ENCODE measurements around the gene ZNF217. TPM values are rescaled to one million over a fixed set of nuclear protein-coding genes. Genes with fewer than 3 reads are reported as not detected.
"Not testable (repeated sequence)": the region's sequence is repeated elsewhere in the genome, so short reads cannot be mapped to it uniquely, and the experiment has no call there.

Gene ZNF217
- total RNA-seq, 6 experiments from 2014 or later: 11.3 to 27.1 (median 15.8) TPM

DNA sequence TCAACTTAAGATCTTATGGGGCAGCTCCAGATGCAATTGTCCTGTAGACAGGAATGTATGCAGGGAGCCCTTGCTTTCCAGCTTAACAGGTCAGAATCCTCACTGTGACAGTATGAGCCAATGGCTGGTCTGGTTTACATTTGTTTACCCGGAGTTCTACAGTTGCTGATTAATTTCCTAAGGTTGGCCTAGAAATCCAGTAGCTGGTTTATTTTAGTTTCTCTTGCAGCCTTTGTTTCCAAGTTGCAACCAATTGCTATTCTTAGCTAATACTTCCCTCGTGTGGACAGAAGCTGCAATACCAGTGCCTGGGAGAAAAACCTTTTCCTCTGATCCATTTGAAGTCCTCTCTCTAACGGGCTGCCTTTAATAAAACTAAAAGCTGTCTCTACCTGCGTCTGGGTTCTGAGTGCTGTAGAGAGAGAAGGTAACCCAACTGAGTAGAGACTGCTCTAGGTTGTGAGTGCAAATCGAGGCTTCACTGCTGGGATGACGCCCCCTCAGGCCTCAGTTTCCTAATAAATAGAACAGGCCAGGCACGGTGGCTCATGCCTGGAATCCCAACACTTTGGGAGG lies 45.9 kb downstream of the ZNF217 start:
- ATAC-seq (peak; percentile 84 to 92 (median 90)), DNase-seq (peak in 1 of 3 donors; percentile 51)
- no peaks in the 10 kb centered on the region for H3K36me3 ChIP-seq
- 28% methylated on average over 7 of the region's 7 CpGs for WGBS (ENCODE audit: insufficient coverage, low coverage, low lambda C conversion rate, missing lambda C conversion rate)
- H3K4me3 ChIP-seq: no peak overlapping the region
- TF ChIP-seq, protein P1, sequence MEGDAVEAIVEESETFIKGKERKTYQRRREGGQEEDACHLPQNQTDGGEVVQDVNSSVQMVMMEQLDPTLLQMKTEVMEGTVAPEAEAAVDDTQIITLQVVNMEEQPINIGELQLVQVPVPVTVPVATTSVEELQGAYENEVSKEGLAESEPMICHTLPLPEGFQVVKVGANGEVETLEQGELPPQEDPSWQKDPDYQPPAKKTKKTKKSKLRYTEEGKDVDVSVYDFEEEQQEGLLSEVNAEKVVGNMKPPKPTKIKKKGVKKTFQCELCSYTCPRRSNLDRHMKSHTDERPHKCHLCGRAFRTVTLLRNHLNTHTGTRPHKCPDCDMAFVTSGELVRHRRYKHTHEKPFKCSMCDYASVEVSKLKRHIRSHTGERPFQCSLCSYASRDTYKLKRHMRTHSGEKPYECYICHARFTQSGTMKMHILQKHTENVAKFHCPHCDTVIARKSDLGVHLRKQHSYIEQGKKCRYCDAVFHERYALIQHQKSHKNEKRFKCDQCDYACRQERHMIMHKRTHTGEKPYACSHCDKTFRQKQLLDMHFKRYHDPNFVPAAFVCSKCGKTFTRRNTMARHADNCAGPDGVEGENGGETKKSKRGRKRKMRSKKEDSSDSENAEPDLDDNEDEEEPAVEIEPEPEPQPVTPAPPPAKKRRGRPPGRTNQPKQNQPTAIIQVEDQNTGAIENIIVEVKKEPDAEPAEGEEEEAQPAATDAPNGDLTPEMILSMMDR (IDR thresholded peaks at IDR 0.05): peak; percentile 83 to 92 (median 86)
- TF ChIP-seq POLR2A (IDR thresholded peaks at IDR 0.05): no peak
- H3K9me3 ChIP-seq: no peaks in the 10 kb centered on the region
- H3K4me1 ChIP-seq: peaks cover 0 to 6% (median 2%) of the 10 kb centered on the region in 4 donors
- no peak overlapping the region for H3K27ac ChIP-seq
- intact Hi-C loops (cut with DNase I): no loop called here
- no peaks in the 10 kb centered on the region for H3K27me3 ChIP-seq

DNA sequence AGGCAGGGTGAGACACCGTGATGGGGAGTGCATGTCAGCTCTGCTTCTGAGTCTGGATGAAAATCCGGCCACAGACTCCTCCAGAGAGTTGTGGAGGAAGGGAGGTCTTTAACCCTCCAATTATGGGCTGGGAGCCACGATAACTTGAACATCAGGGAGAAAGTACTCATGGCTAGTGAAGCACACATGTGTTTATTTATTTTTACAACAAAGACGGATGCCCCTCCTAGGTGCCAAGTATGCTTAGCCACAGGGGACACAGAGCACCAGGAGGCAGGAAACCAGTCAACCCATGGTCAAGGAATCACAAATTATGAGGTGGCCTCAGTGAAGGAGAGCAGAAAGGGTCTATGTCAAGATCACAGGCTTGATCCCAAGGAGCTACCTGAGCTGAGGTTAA lies 54.1 kb downstream of the ZNF217 start:
- DNase-seq (no peak), ATAC-seq (no peak)
- 62% methylated on average over 3 of the region's 4 CpGs for WGBS (ENCODE audit: insufficient coverage, low coverage, low lambda C conversion rate, missing lambda C conversion rate)

DNA sequence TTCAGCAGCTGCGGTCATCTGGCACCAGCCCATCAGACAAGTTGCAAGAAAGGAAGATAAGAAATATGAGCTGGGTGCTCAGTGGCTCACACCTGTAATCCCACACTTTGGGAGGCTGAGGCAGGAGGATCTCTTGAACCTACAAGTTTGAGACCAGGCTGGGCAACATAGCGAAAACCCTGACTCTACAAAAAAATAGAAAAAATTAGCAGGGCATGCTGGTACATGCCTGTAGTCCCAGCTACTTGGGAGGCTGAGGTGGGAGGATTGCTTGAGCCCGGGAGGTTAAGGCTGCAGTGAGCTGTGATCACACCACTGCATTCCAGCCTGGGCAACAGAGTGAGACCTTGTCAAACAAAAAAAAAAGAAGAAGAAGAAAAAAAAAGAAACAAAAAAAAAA lies 57.3 kb downstream of the ZNF217 start:
- H3K36me3 ChIP-seq; DNase-seq; intact Hi-C loops (cut with DNase I); H3K4me3 ChIP-seq; H3K4me1 ChIP-seq; H3K27me3 ChIP-seq; ATAC-seq; H3K9me3 ChIP-seq; H3K27ac ChIP-seq: not testable (repeated sequence)
- 47% methylated on average over 2 of the region's 3 CpGs for WGBS (ENCODE audit: insufficient coverage, low coverage, low lambda C conversion rate, missing lambda C conversion rate)

More for the DNA sequence above, 54.1 kb downstream of the ZNF217 start:
- no peaks in the 10 kb centered on the region for H3K9me3 ChIP-seq
- H3K4me3 ChIP-seq: no peak overlapping the region
- no peaks in the 10 kb centered on the region for H3K27me3 ChIP-seq
- TF ChIP-seq, protein P1 (IDR thresholded peaks at IDR 0.05): no peak
- TF ChIP-seq POLR2A (IDR thresholded peaks at IDR 0.05): no peak
- H3K36me3 ChIP-seq: no peaks in the 10 kb centered on the region
- H3K27ac ChIP-seq: no peak overlapping the region
- intact Hi-C loops (cut with DNase I): no loop called here
- no peaks in the 10 kb centered on the region for H3K4me1 ChIP-seq

DNA sequence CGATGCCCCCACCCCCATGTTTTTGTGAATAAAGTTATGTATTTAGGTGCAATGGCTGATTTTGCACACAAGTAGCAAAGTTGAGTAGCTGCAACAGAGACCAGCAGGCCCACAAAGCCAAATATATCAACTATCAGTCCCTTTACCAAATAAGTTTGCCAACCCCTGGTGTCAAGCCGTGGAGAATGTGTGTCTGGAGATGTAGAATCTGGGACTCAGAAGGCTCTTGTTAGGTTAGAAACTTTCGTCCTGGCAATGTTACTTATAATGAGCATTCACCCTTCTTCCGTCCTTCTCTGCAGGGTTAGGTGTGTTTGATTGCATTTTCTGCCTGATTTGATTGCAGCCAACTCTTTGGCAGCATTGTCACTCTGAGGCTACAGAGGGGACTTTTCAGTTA lies 57.8 kb downstream of the ZNF217 start:
- Histone ChIP-seq H3K36me3 (no peaks in the 10 kb centered on the region), H3K9me3 (no peaks in the 10 kb centered on the region), H3K27ac (no peak overlapping the region), H3K27me3 (no peaks in the 10 kb centered on the region), H3K4me1 (no peaks in the 10 kb centered on the region), H3K4me3 (no peak overlapping the region)
- no peak for DNase-seq
- TF ChIP-seq POLR2A (IDR thresholded peaks at IDR 0.05): no peak
- TF ChIP-seq, protein P1 (IDR thresholded peaks at IDR 0.05): no peak
- no peak for ATAC-seq
- intact Hi-C loops (cut with DNase I): no loop called here
- WGBS (ENCODE audit: insufficient coverage, low coverage, low lambda C conversion rate, missing lambda C conversion rate): 73% methylated on average over 4 of the region's 4 CpGs

DNA sequence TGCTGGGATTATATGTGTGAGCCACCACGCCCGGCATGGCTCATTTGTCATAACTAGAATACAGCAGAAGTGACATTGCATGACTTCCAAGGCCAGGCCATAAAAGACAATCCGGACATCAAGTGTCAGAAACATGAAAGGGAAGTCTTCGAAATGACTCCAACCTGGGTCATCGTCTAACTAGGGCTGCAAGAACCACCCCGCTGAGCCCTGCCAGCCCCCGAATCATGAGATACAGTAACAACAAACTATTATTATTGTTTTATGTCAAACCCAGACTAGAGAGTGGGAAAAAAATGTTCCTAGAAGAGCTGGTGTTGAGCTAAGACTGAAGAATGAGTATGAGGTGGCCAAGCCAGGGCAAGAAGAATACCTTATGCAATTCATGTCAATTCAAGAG lies 59.6 kb downstream of the ZNF217 start:
- H3K4me3 ChIP-seq: no peak overlapping the region

More for the DNA sequence above, 59.6 kb downstream of the ZNF217 start:
- H3K27ac ChIP-seq: no peak overlapping the region
- intact Hi-C loops (cut with DNase I): no loop called here
- H3K36me3 ChIP-seq: no peaks in the 10 kb centered on the region
- H3K4me1 ChIP-seq: no peaks in the 10 kb centered on the region
- ATAC-seq (no peak), DNase-seq (no peak)
- H3K27me3 ChIP-seq: no peaks in the 10 kb centered on the region
- WGBS (ENCODE audit: insufficient coverage, low coverage, low lambda C conversion rate, missing lambda C conversion rate): 88% methylated on average over 3 of the region's 7 CpGs
- H3K9me3 ChIP-seq: no peaks in the 10 kb centered on the region
- TF ChIP-seq POLR2A (IDR thresholded peaks at IDR 0.05): no peak
- TF ChIP-seq, protein P1 (IDR thresholded peaks at IDR 0.05): no peak

Measured in right lobe of liver (tissue), 6 donors.